ENCODE results near the gene COL23A1.

DNA sequence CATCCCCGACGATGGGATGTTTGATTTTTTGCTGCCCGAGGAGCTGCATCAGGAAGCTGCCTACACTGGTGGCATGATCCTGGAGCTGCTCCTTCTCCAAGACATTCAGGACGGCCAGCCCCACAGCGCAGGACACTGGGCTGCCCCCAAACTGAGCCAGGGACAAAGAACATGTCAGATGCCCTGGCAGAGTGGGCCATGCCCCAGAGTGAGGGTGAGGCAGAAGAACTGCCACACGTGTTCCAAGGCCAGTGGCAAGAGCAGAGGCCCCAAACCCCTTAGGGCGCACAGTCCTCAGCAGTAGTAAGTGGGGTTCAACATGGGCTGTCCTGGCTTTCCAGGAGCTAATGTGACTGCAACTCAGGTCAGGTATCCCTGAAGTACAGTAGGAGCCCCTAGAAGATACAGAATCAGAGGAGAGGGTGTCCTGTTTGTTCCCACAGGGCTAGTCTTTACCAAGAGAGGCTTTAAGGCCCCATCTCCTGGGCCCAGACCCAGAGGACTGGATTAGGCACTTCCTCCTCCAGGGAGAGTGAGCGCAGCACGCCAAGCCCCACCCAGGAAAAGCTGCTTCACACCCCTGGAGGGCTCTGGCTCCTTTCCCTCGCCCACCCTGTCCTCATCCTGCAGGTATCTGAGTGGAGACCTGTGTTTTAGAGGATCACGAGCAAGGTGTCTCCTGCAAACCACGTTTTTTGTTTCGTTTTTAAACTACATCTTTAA lies 374.8 kb downstream of the COL23A1 start:
- TF ChIP-seq, protein P1, sequence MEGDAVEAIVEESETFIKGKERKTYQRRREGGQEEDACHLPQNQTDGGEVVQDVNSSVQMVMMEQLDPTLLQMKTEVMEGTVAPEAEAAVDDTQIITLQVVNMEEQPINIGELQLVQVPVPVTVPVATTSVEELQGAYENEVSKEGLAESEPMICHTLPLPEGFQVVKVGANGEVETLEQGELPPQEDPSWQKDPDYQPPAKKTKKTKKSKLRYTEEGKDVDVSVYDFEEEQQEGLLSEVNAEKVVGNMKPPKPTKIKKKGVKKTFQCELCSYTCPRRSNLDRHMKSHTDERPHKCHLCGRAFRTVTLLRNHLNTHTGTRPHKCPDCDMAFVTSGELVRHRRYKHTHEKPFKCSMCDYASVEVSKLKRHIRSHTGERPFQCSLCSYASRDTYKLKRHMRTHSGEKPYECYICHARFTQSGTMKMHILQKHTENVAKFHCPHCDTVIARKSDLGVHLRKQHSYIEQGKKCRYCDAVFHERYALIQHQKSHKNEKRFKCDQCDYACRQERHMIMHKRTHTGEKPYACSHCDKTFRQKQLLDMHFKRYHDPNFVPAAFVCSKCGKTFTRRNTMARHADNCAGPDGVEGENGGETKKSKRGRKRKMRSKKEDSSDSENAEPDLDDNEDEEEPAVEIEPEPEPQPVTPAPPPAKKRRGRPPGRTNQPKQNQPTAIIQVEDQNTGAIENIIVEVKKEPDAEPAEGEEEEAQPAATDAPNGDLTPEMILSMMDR (IDR thresholded peaks at IDR 0.05; ENCODE audit: low read depth, low read length), result no peak
- TF ChIP-seq EZH2phosphoT487 (IDR thresholded peaks at IDR 0.05; ENCODE audit: low read depth), result no peak

All from OCI-LY3 (cell line).